Activated naive CD8-positive, alpha-beta T cell treated with anti-CD3 and anti-CD28 coated beads, Interleukin-2, amount 50 U/mL, for 16 hours (primary cell): Measurements from ENCODE around the gene DOCK4.

Experiments used
- DNase-seq: peaks from one replicate; pipeline ENCODE4 v3.0.0-alpha.2; 2020; ENCODE audit warnings: low read depth, low spot score

Gene DOCK4

DNA sequence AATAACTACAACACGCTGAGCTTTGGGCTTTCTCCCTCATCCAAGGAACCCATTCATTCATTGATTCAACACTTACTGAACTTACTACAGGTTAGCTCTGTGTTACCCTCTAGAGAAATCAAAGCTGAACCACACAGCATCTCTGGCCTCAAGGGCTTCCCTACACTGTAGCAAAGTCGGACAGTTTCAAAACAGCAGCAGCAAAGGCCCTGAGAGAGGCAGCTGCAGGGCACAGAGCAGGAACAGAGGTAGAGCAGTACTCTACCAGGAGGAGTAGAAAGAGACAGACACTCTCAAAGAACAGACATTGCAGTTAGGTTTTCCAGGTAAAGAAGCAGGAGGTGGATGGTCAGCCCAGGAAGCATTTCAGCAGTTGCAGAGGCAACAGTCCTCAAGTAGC is 16.1 kb downstream of the DOCK4 start:
- no peak for DNase-seq

DNA sequence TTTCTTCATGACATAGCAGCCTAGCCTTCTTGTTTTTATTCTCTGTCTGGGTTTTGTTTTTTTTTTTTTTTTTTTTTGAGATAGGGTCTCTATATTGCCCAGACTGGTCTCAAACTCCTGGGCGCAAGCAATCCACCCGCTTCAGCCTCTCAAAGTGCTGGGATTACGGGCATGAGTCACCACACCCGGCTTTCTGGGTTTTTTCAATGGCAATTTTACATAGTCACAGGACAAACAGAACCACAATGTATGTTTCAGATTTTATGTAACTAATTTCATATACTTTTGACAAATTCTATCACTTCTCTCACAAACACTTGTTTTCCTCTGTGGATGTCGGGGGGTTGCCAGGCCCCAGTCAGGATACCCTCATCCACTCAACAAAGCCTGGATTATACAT is 16.5 kb downstream of the DOCK4 start:
- DNase-seq, result no peak

DNA sequence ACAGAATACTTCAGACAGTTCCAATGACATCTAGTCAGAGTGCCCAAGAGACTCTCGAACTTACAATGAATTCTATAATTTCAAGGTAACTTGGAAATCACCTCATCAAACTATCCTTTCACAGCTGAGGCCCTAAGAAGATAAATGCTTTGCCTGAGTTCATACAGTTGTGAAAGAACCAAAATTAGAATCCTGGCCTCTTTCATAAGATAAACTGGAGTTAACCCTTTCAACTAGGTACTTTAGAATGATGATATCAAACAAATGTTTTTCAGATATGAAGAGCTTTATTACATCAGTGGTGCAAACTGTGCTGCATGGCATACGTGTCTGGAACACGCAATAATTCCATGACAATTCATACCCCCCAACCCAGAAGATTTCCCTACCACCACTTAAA is 17.9 kb downstream of the DOCK4 start:
- DNase-seq, result no peak

DNA sequence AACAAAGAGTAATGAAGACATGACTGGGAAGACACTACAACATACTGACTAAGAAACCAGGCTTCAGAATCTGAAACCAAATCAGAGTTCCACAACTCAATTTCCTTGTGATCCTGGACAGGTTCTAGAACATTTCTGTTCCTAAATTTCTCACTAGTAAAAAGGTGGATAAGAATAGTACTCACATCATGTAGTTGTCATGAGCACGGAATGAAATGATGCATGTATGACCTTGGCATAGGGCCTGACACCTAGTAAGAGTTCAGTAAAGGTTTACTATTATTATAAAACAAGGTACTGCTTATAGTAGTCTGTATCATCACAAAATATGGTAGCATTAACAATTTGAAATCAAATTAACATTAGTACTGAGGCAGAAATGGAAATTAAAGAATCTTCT is 19.9 kb downstream of the DOCK4 start:
- DNase-seq, result no peak

DNA sequence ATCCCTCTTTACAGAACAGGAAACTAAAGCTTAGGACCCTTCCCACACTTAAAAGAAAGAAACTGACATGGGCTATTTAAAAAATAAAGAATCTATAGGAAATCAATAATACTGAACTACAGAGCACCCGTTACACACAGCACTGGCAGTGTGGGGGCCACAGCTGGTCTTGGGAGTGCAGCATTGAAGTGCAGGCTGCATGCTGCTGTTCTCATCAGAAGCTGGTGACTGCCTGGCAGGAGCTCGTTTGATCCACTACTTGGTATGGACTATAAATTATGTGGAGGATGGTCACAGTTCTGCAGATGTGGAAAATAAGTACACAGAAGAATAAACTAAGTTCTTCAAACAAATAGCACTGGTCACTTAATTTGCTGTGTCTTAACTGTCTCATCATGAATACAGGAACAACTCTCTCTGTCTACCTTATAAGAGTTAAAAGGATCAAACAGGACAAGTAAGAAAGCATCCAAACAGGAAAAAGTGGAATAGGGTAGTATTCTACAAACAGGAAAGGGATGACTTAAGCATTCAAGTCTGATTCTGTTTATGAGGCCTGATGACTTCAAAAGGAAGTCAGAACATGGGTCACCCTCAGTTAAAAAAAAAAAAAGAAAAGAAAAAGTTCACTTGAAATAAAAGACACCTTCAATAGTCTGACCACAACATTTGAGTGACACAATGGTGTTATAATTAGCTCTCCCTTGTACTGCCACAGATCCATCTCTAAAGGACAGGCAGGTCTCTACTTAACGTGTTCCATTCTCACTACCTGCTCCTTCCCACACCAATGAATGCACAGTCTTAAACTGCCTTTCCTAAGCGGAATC is 21.0 kb downstream of the DOCK4 start:
- no peak for DNase-seq

DNA sequence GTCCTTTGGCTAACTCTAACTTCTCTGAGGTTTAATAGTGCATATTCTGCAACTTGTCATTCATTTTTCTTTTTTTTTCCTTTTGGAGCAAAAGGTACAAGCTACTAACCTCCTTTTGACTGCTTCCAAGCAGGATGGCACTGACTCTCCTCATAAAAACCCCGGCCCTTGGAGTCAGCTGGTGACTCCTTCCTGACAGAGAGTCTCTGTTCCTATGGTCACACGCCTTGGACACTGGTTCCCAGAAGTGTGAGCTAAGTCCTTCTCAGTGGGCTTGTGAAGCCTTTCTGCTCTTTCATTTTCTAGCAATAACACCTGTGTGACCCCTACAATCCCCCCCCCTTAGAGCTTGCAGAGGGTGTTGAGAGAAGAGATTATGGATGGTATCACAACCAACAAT is 21.7 kb downstream of the DOCK4 start:
- DNase-seq, result no peak

DNA sequence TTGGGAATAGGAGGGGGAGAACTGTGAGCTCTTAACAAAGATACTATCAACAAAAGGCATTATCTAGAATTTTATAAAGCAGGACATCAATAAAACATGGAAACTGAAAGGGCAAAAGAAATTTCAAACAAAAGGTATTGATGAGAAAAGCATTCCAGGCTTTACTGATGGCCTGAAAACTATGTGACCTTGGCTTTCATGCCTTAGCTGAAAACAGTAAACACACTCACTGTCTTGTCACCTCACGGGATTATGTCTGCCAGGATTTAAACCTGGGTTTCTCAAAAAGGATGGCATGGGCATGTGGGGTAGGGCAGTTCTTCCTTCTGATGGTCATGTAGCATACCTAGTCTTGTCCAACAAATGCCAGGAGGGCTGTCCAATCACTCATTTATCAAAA is 22.9 kb downstream of the DOCK4 start:
- DNase-seq, result no peak

DNA sequence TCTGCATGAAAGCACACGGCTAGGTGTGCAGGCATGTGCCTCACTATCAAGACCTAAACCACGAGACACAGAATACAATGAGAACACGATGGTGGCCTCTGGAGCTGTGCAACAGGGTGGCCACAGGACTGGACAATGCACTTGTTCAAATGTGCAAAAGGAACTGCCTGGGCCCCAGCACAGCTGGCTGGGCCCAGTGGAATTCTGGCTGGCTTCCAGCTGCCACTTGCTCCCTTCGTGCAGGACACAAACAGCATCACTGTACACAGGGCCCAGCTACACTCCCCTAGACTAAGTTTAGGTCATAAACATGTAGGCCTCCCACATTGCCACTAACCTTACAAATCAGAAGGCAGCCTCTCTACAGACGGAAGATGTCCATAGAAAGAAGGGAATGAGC is 23.4 kb downstream of the DOCK4 start:
- DNase-seq, result no peak

DNA sequence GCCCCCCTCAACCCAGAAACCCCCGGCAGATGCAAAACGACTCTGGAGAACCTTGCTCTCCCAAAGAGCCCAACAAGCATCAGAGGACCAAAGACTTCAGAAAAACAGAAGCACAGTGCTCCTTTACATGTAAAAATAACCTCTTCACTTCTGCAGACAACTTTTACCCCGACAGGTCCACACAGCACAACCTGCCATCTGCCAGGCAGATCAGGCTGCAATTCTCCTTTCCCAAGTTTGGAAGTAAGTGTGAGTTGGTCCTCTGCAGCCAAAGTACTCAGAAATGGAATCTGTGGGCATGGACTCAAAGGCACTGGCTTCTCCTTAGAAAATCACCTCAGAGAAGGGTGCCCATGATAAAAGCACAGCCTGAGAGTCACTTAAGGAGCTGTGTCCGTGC is 26.0 kb downstream of the DOCK4 start:
- no peak for DNase-seq

DNA sequence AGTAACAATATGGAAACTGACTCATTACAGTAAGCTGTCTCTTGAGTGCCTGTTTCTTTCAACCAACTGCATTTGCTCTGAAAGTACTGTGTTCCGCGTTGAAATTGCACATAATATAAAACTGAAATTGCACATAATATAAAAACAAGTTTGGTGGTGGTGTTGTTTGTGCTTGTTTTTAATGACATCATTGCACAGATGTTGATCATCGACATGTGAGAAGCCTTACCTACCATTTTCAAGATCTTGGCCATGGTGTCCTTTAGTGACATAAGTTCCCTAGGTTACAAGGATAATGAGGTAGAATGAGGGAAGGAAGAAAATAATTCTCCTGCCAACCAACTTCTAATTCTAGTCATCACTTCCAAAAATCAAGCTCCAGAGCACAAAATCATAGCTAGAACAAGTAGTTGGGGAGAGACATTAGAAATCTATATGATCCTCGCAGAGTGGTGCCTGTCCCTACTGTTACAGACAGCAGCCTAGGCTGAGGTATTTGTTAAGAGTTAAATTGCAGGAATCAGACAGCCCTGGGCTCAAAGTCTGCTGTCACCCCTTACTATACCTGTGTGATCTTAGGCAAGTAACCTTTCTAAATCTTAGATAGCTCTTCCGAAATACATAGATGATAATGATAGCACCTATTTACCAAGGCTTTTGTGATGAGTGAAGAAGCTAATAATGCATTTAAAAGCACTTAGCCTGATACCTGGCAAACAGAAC is 29.3 kb downstream of the DOCK4 start:
- no peak for DNase-seq

DNA sequence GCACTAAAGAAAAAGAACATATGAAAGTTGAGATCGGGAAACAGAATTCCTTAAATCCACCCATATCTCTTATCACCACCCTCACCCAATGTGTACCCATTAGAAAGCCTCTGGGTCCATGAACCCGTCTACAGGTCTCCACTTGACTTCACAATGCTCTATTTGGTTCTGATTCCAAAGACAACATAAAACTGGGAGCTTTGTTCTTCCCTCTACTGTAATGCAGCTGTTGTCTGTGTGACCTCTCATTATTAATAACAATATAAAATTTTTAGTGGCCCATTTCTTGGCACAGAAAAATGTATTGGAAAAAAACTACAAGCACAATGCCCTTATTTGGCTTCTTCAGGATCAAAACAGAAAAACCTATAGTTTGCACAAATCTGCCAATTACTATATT is 30.0 kb downstream of the DOCK4 start:
- no peak for DNase-seq

DNA sequence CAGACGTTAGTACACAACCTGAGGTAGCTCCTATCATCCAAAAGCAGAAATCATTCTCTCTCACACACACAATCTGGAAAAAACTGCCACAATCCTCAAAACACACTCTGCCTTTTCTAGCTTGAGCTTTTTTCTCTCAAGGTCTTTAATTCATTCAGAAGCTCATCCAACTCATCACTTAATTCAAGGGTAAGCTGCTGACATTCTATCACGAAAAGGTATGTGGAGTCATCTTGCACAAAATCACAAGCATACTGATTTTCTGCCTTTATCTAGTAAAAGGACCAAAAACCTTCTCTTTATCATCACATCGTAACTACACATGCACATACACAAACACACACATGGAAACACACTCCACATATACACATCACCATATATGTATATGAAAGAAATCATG is 32.0 kb downstream of the DOCK4 start:
- no peak for DNase-seq

DNA sequence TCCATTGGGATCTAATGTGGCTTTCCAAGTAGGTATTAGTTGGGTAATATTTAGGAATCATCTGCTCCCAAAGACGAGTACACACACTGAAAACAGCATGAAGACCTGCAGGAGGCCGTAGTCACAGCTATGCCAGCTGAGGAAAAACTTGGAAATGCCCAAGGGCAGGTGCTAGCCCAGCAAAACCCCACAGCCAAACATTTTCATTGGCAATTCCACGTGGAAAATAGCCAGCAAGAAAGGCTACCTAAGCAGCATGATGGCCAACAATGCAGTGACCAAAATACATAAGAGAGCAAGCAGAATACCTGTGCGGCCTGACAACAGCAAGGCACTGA is 32.7 kb downstream of the DOCK4 start:
- DNase-seq, result no peak

DNA sequence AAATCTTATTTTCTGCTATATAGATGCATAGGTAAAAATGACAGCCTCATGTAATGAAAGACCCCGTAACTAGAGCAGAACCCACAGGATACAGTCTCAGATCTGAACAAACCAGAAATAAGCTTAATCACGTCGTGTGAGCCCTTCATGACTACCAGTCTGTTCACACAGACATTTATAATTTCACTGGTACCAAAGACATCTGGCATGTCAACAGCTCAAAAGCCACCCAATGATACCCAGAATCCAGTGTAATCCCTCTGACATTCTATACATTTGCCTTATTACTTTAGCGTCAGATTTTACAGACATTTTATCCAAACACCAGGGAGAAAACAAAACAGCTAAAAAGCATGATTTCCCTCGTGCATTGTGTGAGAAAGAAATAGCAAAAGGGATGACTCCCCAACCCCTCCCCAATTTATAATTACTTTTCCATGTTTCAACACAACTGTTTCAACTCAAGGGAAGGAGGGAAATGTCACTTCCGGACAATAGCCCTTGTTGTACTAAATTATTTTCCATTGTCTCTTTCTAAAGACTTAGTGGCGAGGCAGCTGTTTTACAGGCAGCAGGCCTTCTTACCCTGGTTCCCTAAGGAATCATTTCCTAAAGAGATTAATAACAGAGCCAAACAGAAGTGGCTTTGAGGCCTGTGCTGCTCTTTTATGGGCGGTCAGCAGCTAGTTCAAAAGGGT is 33.2 kb downstream of the DOCK4 start:
- DNase-seq, result no peak

DNA sequence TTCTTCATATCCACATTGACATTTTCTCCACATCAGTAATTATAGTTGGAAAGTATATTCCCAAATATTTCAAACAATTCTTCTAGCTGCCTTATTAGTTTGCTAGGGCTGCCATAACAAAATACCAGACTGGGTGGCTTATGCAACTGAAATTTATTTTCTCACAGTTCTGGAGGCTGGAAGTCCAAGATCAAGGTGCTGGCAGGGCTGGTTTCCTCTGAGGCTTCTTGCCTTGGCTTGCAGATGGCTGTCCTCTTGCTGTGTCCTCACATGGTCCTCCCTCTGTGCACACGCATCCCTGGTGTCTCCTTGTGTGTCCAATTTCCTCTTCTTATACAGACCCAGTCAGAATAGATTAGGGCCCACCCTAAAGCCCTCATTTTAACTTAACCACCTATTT is 34.5 kb downstream of the DOCK4 start:
- no peak for DNase-seq

DNA sequence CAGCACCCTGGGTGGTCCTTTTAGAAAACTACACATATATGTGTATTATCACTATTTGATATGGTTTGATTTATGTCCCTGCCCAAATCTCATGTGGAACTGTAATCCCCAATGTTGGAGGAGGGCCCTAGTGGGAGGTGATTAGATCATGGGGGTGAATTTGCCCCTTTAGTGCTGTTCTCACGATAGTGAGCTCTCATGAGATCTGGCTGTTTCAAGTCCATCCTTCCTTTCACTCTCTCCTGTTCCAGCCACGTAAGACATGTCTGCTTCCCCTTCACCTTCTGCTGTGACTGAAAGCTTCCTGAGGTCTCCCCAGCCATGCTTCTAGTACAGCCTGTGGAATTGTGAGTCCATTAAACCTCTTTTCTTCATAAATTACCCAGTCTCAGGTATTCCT is 37.3 kb downstream of the DOCK4 start:
- no peak for DNase-seq

DNA sequence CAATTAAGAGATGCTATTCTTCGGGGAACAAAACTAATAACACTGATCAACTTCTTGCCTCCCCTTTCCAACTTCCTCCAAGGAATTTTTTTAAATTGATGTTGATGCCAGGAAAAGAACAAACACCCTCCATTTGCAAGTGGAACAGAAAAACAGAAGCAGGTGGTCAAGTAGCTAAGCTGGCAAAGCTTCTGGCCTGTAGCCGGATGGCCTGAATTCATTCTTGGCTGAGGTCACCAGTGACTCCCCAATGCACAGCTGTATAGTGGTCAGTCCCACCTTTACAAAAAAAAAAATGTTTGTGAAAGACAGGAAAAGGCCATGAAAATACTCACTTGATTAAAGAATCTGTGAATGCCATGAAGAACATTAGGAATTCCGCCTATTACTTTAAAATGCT is 39.1 kb downstream of the DOCK4 start:
- no peak for DNase-seq

DNA sequence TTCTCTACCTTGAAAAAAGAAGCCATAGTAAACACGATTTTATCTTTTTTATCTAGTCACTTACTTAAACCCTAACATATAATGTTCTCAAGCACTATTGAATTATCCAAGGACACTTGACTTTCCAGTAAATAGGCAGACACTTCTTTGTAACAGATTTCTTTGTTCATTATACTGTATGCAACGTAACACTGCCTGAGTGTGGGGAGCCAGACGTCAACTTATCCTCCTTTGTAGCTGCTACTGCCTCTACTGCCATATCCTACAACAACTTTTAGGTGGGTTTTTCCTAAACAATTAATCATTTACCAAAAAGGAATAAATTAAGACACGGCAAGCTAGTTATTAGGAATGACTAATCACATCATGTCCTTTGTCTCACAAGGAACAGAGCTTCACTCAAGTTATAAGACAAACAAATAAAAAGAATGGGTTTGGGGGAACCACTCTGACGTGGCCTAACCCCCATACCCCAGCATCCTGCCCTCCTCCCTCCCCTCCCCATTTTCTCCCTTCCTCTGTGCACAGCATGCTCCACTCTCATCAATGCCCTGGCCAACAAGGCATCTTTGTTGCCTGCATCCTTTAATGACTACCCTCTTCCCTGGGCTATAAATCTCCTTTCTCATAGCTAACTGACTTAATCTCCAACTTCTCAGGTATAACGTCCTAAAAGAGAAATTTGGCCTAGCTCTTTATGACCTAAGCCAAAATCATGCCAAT is 43.3 kb downstream of the DOCK4 start:
- no peak for DNase-seq

DNA sequence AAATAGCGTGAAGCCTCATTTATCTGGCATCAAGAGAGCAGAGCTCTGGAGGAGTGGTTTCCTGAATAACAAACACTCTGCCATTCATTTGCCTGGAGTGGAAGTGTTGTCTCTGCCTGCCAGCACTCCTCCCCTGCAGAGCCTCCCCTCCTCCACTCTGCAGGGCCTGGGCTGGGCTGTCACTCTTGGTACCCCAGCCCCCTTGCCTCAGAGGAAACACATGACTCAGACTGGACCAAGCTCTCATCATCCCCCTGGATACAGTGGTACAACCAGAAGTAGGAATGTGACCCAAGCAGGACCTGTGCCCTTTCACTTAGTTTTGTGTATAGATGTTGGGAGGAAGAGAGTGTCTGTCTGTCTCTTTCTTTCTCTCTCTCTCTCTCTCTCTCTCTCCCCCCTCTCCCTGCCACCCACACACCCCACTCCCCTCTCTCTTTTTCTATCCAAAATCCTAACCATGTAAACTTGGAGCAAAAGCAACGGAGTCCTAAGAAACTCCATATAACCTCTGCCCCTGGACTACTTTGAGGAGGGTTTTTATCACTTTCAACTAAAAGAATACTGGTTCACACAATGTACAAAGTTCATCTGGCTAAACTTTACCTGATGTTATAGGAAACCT is 43.9 kb downstream of the DOCK4 start:
- no peak for DNase-seq

DNA sequence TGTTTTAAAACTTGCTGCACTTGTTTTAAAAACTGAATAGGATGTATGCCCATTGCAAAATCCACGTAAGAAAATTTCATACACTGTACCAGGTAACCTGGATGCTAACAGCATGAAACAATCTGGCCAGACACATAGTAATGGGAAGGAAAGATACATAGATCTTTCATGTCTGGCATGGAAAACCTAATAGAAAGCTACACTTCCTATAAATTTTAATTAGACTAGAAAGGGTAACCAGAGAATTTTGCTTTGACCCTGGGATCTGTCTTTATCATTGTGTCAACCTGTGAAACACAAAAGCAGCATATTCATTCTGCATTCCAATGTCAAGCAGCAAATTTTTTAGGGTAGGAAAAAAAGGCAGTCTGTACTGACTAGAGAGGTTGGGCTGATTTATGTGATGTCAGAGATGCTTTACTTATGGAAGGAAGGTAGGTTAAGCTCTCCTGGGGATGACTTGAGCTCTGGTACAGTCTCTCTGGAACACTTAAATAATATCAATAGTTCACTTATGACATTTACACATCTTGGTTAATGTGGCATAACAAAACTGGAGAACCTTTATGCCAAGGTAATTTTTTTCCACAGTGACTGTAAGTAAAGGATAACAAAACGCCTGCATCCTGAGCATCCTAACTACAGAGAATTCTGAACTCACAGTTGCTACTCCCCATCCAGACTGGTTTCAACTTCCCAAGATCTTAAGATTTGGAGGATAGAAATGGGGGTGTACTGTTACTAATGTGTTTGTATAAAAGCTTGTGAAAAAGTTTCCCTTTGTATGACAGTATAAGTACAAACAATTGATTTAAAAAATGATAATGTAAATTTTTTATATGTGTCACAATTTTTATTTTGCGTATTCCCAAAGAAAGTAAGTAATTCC is 44.7 kb downstream of the DOCK4 start:
- no peak for DNase-seq

DNA sequence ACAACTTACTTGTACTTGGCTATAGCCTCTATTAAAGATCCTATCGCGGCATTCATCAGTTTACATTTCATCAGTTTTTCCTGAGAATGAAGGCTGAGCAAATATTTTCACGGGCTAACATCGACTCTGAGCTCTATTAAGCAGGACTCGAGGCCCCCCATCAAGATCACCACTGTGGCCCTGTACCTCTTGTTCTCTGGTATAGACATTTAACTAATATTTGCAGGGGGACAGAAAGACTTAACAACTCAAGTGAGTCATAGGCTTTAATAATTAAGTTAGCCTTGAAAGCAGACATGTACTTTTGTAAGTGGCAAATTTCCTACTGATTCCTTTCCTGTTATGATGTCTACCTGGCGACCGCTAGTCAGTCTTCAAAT is 45.4 kb downstream of the DOCK4 start:
- no peak for DNase-seq
